ENCODE data around the gene ZDHHC1. TPM values are rescaled to one million over a fixed set of nuclear protein-coding genes. Genes with fewer than 3 reads are reported as not detected.
A peak's percentile ranks its signal among the peaks of the same experiment; 100 is the strongest.
"Not testable (repeated sequence)": the region's sequence is repeated elsewhere in the genome, so short reads cannot be mapped to it uniquely, and the experiment has no call there.

The ZDHHC1 gene
- total and polyA plus RNA-seq, 2 of the 13 experiments (the other 11 are each of a cell fraction or from before 2014, with no cell fraction given): 0.51 to 1.1 TPM

DNA sequence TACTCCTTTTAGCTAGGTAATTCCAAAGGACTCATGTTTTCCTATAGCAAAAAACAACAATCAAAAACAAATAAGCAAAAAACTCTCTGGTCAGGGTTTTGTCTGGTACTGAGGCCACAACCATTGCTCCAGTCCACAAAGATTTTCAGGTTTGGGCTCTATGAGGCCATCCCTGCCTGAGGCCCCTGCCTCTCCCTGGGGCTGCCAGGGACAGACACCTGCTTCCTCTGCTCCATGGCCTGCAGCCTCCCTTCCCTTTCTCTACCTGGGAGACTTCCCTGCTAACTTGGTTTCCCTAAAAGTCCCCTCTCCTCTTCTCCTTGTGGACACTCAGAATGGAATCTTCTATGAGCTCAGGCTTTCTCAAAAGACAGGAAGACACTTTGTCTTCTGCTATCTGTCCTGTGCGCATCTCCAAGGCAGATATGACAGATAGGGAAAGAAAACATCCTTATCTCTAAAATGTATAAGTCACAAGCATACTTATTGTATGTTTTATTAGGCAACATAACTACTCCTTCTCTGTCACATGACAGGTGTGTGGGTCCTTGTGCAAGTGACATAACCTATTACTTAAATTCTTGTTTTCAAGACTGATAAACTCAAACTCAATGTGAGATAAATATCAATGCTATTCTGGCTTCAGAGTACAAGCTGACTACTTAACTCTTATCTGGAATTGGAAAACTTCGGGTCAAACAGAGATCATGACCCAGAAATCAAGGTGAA lies 1.2 kb upstream of the ZDHHC1 start (continued):
- TF ChIP-seq, protein P1, sequence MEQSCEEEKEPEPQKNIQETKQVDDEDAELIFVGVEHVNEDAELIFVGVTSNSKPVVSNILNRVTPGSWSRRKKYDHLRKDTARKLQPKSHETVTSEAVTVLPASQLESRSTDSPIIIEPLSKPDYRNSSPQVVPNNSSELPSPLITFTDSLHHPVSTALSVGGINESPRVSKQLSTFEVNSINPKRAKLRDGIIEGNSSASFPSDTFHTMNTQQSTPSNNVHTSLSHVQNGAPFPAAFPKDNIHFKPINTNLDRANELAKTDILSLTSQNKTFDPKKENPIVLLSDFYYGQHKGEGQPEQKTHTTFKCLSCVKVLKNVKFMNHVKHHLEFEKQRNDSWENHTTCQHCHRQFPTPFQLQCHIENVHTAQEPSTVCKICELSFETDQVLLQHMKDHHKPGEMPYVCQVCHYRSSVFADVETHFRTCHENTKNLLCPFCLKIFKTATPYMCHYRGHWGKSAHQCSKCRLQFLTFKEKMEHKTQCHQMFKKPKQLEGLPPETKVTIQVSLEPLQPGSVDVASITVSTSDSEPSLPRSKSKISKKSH (CRISPR knock-in tag; IDR thresholded peaks at IDR 0.05; ENCODE audit: borderline replicate concordance): no peak

GRCh38 chr16:67415421-67415820 lies 856 bp downstream of the ZDHHC1 start:
- 91% methylated on average over 19 of the region's 19 CpGs for WGBS (ENCODE audit: low lambda C conversion rate)
- Histone ChIP-seq H2AFZ (ENCODE audit: low read length) (peak overlapping the region; percentile 57), H3K4me3 (replicated peaks in 1 of 3; ENCODE audit: insufficient read depth in 1 of 3, low read depth in 2 of 3, low read length in 3 of 3) (peak overlapping the region; percentile 54 to 78 (median 76); a peak in 5 of 6 replicates), H3K4me2 (ENCODE audit: low read depth, low read length) (peak overlapping the region; percentile 95), H3K27me3 (ENCODE audit: control insufficient read depth in 1 of 2, insufficient read depth in 2 of 2, low read length in 2 of 2) (peaks cover 0 to 15% of the 10 kb centered on the region in 2 experiments; a peak in 2 of 5 replicates), H3K9ac (ENCODE audit: insufficient read depth, low read depth, low read length) (peak overlapping the region; percentile 69), H3K4me1 (ENCODE audit: insufficient read depth, low read length) (peaks cover 46% of the 10 kb centered on the region)
- ChIA-PET POLR2A (interaction anchor here (1.1 kb wide), 1 partner anchor 16 kb away, joined by 3 read pairs; the partner anchor contains the start of gene HSD11B2), CTCF (ENCODE audit: low intra/inter-chr PET ratio, low total read pairs) (interaction anchor here (2.3 kb wide), 1 partner anchor 136 kb away, joined by 7 read pairs; the partner anchor contains the start of gene PLEKHG4)
- ATAC-seq; H3K27ac ChIP-seq (ENCODE audit: extremely low read length, insufficient read depth, low read length); H3K79me2 ChIP-seq (ENCODE audit: insufficient read depth, low read length); H3K36me3 ChIP-seq (replicated peaks in 1 of 2; ENCODE audit: control insufficient read depth in 1 of 2, insufficient read depth in 2 of 2, low read length in 2 of 2); H4K20me1 ChIP-seq (ENCODE audit: insufficient read depth, low read length); intact Hi-C loops (cut with micrococcal nuclease; ENCODE audit: unreplicated experiment); in situ Hi-C loops (cut with HindIII; ENCODE audit: extremely low pct_ligation_motif_present, low pct_unique_long_range_greater_than_20kb); H3K9me3 ChIP-seq (ENCODE audit: low read length); DNase-seq (ENCODE audit: low spot score); FAIRE-seq: not testable (repeated sequence)
- TF ChIP-seq ZNF350 (CRISPR knock-in tag; IDR thresholded peaks at IDR 0.05; ENCODE audit: borderline replicate concordance, low read depth): peak; percentile 5; the same call in 1 of the 2 replicates
- TSS peak; percentile 62 for BruUV-seq (replicated peaks)

All from HepG2 (cell line).